ENCODE results near the gene HTR3B.

HTR3B gene

GRCh38 chr11:113888848-113889247 is 15.7 kb upstream of the HTR3B start:
- no peak for ATAC-seq
- no peak for TF ChIP-seq ZFP30 (CRISPR knock-in tag; IDR thresholded peaks at IDR 0.05)
- no peak for TF ChIP-seq PATZ1 (CRISPR knock-in tag; IDR thresholded peaks at IDR 0.05; ENCODE audit: borderline replicate concordance)
- no peak for TF ChIP-seq TCF4 (CRISPR knock-in tag; IDR thresholded peaks at IDR 0.05; ENCODE audit: borderline replicate concordance)
- no peak for TF ChIP-seq ZNF70 (CRISPR knock-in tag; IDR thresholded peaks at IDR 0.05)
- no peak for TF ChIP-seq BACH2 (CRISPR knock-in tag; IDR thresholded peaks at IDR 0.05; ENCODE audit: borderline replicate concordance)
- TF ChIP-seq CSRNP3 (CRISPR knock-in tag; IDR thresholded peaks at IDR 0.05): no peak
- TF ChIP-seq POU6F1 (CRISPR knock-in tag; IDR thresholded peaks at IDR 0.05; ENCODE audit: borderline replicate concordance, low read depth): no peak

- ATAC-seq: no peak
- TF ChIP-seq ZC3H10 (CRISPR knock-in tag; IDR thresholded peaks at IDR 0.05) (no peak), CSDC2 (CRISPR knock-in tag; IDR thresholded peaks at IDR 0.05) (no peak), POU6F1 (CRISPR knock-in tag; IDR thresholded peaks at IDR 0.05; ENCODE audit: borderline replicate concordance, low read depth) (no peak), RARB (CRISPR knock-in tag; IDR thresholded peaks at IDR 0.05) (no peak), ZFP3 (CRISPR knock-in tag; IDR thresholded peaks at IDR 0.05) (no peak), CREB5 (CRISPR knock-in tag; IDR thresholded peaks at IDR 0.05; ENCODE audit: low read depth) (no peak), TCF4 (CRISPR knock-in tag; IDR thresholded peaks at IDR 0.05; ENCODE audit: borderline replicate concordance) (no peak), ZNF565 (CRISPR knock-in tag; conservative IDR thresholded peaks at IDR 0.05; ENCODE audit: low read depth) (no peak), ARNTL (CRISPR knock-in tag; IDR thresholded peaks at IDR 0.05; ENCODE audit: borderline replicate concordance, low read depth) (no peak), ESRRG (CRISPR knock-in tag; IDR thresholded peaks at IDR 0.05) (no peak), ZNF70 (CRISPR knock-in tag; IDR thresholded peaks at IDR 0.05) (no peak), OSR1 (CRISPR knock-in tag; IDR thresholded peaks at IDR 0.05) (no peak), ZFP30 (CRISPR knock-in tag; IDR thresholded peaks at IDR 0.05) (no peak)
These were observed 10.1 kb upstream of the HTR3B start for GRCh38 chr11:113894421-113894996.

- peak; percentile 62 for ATAC-seq
- TF ChIP-seq PATZ1 (CRISPR knock-in tag; IDR thresholded peaks at IDR 0.05; ENCODE audit: borderline replicate concordance) (no peak), BACH2 (CRISPR knock-in tag; IDR thresholded peaks at IDR 0.05; ENCODE audit: borderline replicate concordance) (no peak), RARB (CRISPR knock-in tag; IDR thresholded peaks at IDR 0.05) (no peak), GLIS3 (CRISPR knock-in tag; IDR thresholded peaks at IDR 0.05) (no peak), TOX (CRISPR knock-in tag; IDR thresholded peaks at IDR 0.05; ENCODE audit: borderline replicate concordance) (no peak), PPARA (CRISPR knock-in tag; IDR thresholded peaks at IDR 0.05; ENCODE audit: borderline replicate concordance) (no peak), ZNF70 (CRISPR knock-in tag; IDR thresholded peaks at IDR 0.05) (no peak), ZFP30 (CRISPR knock-in tag; IDR thresholded peaks at IDR 0.05) (no peak), CSDC2 (CRISPR knock-in tag; IDR thresholded peaks at IDR 0.05) (no peak), ZFP3 (CRISPR knock-in tag; IDR thresholded peaks at IDR 0.05) (no peak), POU6F1 (CRISPR knock-in tag; IDR thresholded peaks at IDR 0.05; ENCODE audit: borderline replicate concordance, low read depth) (no peak), TSHZ2 (CRISPR knock-in tag; IDR thresholded peaks at IDR 0.05) (no peak), ZNF565 (CRISPR knock-in tag; conservative IDR thresholded peaks at IDR 0.05; ENCODE audit: low read depth) (no peak)
These were observed 9.0 kb upstream of the HTR3B start for GRCh38 chr11:113895367-113896155.
